GM21576 (cell line): ENCODE results near the gene KCTD3.
A peak's percentile ranks its signal among the peaks of the same experiment; 100 is the strongest.

Experiments
- ATAC-seq: cut with Tn5 transposase; IDR thresholded peaks from one replicate; pipeline ENCODE4 v1.9.1; 2021; ENCODE audit warnings: mild to moderate bottlenecking, moderate library complexity; ENCODE audit not compliant: unreplicated experiment

The KCTD3 gene

GRCh38 chr1:215566556-215567490 is at the start of gene KCTD3:
TSS of gene KCTD3 (plus strand) at chr1:215567304. CDS start at chr1:215567686, 382 bp downstream.
- ATAC-seq: peak; percentile 60

DNA sequence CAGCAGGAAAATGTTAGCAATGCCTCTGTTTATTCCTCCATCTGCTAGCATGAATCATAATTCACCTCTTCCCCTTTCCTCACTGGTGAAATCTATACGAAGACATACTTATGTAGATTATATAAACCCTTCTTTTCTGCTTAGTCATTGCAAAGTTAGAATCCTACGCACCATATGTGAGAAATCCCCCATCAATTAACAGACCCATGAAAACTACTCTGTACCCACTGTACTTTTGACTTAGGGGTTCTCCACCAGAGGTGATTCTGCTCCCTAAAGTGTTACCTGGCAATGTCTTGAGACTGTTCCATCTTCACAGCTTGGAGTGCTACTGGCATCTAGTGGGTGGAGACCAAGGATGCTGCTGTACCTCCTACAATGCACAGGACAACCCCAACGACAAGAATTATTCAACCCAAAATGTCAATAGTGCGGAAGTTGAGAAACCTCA is 49.6 kb upstream of the KCTD3 start:
- no peak for ATAC-seq

GRCh38 chr1:215518594-215518993 is 48.5 kb upstream of the KCTD3 start:
- ATAC-seq: no peak

GRCh38 chr1:215521279-215521678 is 45.8 kb upstream of the KCTD3 start:
- ATAC-seq: no peak

GRCh38 chr1:215523128-215523861 is 43.8 kb upstream of the KCTD3 start:
- no peak for ATAC-seq

- no peak for ATAC-seq
These were observed 43.2 kb upstream of the KCTD3 start for GRCh38 chr1:215523906-215524305.

DNA sequence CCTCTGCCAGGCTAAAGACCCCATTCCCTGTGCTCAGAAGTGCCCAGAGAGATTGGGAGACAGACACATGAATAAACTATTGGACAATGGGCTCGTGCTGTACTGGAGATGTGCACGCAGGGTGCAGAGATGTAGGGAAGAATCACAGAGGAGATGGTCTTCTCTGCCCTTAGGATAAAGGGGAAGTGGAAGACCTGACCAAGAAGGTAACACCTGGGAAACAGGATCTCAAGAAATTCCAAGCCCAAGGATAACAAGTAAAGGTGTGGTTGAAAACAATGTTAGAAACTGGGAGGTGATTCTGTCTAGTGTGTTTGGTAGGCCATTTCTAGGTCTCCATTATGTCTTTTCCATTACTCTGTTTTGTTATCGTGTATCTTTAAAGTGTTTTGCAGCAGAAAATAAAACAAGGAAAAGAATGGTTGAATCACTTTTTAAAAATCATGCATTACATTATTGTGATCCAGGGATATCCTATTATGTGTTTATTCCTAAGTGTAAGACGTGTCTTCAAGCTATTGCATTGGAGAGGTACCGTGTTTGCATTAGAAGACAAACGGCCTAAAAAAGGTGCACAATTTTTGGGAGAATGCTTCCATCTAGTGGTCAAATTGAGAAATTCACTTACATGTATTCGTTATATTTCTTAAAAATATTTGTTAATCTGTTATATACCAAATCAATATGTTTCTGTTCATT is 40.8 kb upstream of the KCTD3 start:
- peak; percentile 53 for ATAC-seq

DNA sequence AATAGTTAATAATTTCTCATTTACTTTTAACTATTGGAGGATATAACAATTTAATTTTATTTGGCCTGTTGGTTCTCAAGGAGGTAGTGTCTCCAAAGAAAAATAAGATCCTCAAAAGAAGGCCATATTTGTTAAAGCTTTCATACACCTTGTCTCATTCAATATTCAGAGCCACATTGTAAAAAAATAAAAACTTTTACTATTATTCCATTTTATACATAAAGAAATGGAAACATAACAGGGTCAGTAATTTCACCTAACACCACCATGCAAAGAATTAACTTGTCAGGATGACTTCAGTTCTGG is 40.3 kb upstream of the KCTD3 start:
- ATAC-seq: no peak

DNA sequence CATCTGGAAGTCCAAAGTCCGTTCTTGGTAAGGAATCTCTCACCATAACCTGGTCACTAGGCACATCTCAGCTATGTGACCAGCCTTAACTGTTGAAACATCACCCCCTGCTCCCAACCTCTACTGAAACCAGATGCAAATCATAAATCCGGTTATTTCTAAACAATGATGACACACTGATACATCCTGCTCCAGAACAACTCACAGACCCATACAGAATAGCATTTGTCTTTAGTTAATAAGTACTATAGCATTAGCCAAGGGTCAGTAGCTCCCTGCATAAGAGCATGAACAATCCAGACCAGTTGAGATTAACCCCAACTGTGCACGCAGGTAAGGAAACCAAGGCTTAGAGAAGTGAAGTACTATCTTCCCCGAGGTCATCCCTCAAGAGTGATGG is 38.0 kb upstream of the KCTD3 start:
- ATAC-seq: no peak

DNA sequence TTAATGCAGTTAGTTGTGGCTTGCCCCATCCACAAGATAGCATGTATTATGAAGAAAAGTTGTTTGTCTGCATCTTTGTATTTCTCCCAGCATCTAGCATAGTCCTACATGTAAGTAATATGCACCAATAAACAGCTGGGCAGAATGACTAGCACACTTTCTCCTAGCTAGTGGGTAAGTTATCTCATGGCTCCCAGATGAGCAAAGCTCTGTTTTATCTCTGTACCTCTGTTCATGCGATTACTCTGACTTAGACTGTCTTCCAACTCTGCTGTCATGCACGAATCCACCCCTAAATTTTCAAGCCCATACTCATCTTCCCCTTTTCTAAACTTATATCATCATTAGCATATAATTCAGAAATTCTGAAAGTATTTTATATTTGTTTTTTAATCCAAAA is 37.5 kb upstream of the KCTD3 start:
- ATAC-seq: no peak

- no peak for ATAC-seq
These were observed 36.6 kb upstream of the KCTD3 start for GRCh38 chr1:215530401-215530984.

GRCh38 chr1:215539803-215540570 is 27.1 kb upstream of the KCTD3 start:
- ATAC-seq: no peak

DNA sequence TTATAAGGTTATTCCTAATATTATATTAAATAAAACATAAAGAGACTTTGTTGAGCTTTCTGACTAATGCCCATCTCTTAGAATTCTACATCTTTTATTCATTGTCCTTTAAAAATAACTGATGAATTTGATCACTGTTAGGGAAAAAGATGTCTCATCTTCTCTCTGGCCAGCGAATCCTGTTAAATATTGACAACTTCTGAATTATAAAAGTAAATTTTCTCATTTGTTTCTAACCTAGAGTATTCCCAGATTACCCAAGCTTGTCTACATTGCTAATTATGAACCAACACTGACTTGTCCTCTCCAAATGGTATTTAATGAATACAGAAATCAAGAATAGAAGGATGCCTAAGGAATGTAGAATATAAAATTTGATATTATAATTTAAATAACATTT is 24.8 kb upstream of the KCTD3 start:
- no peak for ATAC-seq

DNA sequence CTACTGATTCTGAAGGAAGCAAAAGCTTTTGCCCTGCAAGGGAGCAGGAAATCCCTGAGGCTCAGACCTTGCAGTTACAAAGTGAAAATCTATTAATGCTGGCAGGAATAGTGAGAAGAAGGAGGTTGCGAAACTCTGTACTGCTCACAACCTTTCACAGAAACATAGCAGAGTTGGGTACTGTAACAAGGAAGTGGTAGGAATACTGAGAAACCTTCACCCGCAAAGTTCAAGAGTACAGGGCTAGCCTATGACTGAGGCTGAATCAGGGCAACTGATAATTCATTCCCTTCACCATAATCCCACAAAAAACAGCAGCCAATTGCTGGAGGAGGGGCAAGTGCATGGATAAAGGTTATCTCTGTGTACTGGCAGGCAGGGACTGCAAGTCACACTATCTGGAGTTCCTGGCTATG is 23.9 kb upstream of the KCTD3 start:
- peak; percentile 96 for ATAC-seq

GRCh38 chr1:215543806-215544205 is 23.3 kb upstream of the KCTD3 start:
- no peak for ATAC-seq

DNA sequence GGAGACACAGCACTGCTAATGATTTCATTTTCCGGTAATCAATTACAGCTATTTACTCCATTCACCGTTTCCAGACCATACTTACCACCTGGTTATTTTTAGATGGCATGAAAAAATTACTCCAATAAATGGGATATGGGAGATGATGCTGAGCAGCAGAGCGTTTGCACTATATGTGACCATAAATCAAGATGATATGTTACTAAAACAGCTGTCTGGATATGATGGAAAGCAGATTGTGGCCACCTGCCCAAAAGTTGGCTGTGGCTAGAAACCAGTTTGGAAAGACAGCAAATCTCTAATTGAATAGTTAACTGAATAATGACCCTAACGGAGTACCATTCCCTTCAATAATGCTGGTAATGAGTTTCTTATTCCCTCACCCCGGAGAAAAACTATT is 22.5 kb upstream of the KCTD3 start:
- no peak for ATAC-seq

DNA sequence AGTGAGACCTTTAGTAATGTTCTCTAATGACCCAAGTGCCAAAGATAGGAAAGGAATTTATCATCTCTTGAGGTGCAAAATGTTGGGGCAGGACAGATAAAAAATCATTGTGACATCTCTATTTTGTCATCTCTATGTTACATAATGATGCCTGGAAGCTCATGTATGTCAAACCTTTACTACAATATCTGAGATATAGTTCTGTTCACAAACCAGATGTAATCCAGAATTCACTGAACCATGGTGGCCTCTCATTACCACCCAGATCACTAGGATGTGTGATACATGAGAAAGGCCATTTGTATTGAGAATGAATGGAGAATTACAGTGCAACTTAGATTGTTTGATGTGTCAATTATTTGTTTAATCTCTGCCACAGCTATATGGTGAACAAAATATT is 22.0 kb upstream of the KCTD3 start:
- no peak for ATAC-seq

- no peak for ATAC-seq
These were observed 20.1 kb upstream of the KCTD3 start for GRCh38 chr1:215547011-215547410.

- no peak for ATAC-seq
These were observed 15.3 kb upstream of the KCTD3 start for GRCh38 chr1:215551806-215552205.

DNA sequence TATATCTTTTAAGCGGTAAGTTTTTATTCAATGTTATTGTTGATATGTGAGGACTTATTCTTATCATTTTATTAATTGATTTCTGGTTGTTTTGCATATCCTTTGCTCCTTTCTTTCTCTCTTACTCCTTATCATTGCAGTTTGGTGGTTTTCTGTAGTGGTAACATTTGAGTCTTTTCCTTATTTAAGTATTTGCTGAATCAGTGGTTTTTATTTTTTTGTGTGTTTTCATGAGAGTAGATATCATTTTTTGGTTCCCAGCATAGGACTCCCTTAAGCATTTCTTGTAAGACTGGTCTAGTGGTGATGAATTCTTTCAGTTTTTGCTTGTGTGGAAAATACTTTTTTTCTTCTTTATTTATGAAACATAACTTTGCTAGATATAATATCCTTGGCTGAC is 12.2 kb upstream of the KCTD3 start:
- no peak for ATAC-seq
